Measurements from ENCODE around the gene LYRM4.

Gene LYRM4

DNA sequence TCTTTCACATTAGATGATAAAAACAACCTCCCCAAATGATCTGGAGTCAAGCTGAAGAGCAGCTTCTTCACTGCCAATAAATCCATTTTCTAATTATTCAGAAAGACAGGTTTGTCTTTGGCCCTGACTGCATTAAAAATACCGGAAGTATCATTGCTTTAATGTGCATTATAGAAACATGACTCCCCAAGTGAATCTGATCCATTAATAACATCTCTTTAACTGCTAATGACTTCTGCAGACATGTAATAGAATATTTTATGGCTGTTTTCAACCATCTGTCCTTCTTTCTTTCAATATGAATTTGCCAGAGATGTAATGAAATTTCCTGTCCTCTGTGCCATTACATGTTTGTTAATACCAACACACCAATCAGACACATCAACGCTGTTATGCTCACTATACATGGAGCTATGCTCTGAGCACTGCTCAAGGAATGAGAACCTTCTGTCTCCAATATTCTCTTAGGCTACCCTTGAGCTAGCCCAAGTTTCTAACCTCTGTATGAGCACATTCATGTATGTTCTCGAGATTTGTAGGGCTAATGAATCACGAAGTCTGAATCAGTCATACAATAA, 87.8 kb downstream of the LYRM4 start:
- TF ChIP-seq POLR2AphosphoS5 (IDR thresholded peaks at IDR 0.05; ENCODE audit: low read depth, low read length) (no peak), FOXP2 (optimal IDR thresholded peaks at IDR 0.05; ENCODE audit: borderline replicate concordance, extremely low read depth, extremely low read length, insufficient read depth) (no peak), SIN3A (IDR thresholded peaks at IDR 0.05; ENCODE audit: borderline replicate concordance, insufficient read depth, low read length) (no peak), TAF1 (IDR thresholded peaks at IDR 0.05; ENCODE audit: borderline replicate concordance, insufficient read depth, low read length) (no peak)
- TF ChIP-seq, protein P1, sequence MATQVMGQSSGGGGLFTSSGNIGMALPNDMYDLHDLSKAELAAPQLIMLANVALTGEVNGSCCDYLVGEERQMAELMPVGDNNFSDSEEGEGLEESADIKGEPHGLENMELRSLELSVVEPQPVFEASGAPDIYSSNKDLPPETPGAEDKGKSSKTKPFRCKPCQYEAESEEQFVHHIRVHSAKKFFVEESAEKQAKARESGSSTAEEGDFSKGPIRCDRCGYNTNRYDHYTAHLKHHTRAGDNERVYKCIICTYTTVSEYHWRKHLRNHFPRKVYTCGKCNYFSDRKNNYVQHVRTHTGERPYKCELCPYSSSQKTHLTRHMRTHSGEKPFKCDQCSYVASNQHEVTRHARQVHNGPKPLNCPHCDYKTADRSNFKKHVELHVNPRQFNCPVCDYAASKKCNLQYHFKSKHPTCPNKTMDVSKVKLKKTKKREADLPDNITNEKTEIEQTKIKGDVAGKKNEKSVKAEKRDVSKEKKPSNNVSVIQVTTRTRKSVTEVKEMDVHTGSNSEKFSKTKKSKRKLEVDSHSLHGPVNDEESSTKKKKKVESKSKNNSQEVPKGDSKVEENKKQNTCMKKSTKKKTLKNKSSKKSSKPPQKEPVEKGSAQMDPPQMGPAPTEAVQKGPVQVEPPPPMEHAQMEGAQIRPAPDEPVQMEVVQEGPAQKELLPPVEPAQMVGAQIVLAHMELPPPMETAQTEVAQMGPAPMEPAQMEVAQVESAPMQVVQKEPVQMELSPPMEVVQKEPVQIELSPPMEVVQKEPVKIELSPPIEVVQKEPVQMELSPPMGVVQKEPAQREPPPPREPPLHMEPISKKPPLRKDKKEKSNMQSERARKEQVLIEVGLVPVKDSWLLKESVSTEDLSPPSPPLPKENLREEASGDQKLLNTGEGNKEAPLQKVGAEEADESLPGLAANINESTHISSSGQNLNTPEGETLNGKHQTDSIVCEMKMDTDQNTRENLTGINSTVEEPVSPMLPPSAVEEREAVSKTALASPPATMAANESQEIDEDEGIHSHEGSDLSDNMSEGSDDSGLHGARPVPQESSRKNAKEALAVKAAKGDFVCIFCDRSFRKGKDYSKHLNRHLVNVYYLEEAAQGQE (IDR thresholded peaks at IDR 0.05; ENCODE audit: insufficient read depth in 1 of 2, low read depth in 2 of 2, low read length in 2 of 2), result no peak

- TF ChIP-seq TAF1 (IDR thresholded peaks at IDR 0.05; ENCODE audit: borderline replicate concordance, insufficient read depth, low read length), result no peak
- no peak for TF ChIP-seq SIN3A (IDR thresholded peaks at IDR 0.05; ENCODE audit: borderline replicate concordance, insufficient read depth, low read length)
- no peak for TF ChIP-seq POLR2AphosphoS5 (IDR thresholded peaks at IDR 0.05; ENCODE audit: low read depth, low read length)
- TF ChIP-seq, protein P1 (IDR thresholded peaks at IDR 0.05; ENCODE audit: insufficient read depth in 1 of 2, low read depth in 2 of 2, low read length in 2 of 2), result no peak
- no peak for TF ChIP-seq FOXP2 (optimal IDR thresholded peaks at IDR 0.05; ENCODE audit: borderline replicate concordance, extremely low read depth, extremely low read length, insufficient read depth)
These were observed 88.6 kb downstream of the LYRM4 start for GRCh38 chr6:5172041-5172653.

GRCh38 chr6:5167501-5167900, 93.2 kb downstream of the LYRM4 start:
- no peak for TF ChIP-seq SIN3A (IDR thresholded peaks at IDR 0.05; ENCODE audit: borderline replicate concordance, insufficient read depth, low read length)
- no peak for TF ChIP-seq TAF1 (IDR thresholded peaks at IDR 0.05; ENCODE audit: borderline replicate concordance, insufficient read depth, low read length)
- TF ChIP-seq POLR2AphosphoS5 (IDR thresholded peaks at IDR 0.05; ENCODE audit: low read depth, low read length), result no peak
- no peak for TF ChIP-seq FOXP2 (optimal IDR thresholded peaks at IDR 0.05; ENCODE audit: borderline replicate concordance, extremely low read depth, extremely low read length, insufficient read depth)
- TF ChIP-seq, protein P1 (IDR thresholded peaks at IDR 0.05; ENCODE audit: insufficient read depth in 1 of 2, low read depth in 2 of 2, low read length in 2 of 2), result no peak

DNA sequence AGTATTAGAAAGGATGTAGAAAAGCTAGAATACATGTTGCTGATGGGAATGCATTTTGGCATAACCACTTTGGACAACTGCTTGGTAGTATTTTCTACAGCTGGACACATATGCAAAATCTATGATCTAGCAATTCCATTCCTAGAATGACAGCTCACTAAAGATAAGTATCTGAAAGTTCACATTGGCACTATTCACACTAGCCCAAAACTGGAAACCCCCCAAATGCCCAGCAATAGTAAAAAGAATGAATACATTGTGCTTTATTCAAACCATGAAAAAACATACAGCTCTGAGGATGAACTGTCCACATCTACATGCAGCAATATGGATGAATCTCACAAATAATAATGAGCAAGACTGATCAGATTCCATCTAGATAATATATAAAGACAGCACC, 96.7 kb downstream of the LYRM4 start:
- TF ChIP-seq POLR2AphosphoS5 (IDR thresholded peaks at IDR 0.05; ENCODE audit: low read depth, low read length) (no peak), SIN3A (IDR thresholded peaks at IDR 0.05; ENCODE audit: borderline replicate concordance, insufficient read depth, low read length) (no peak), FOXP2 (optimal IDR thresholded peaks at IDR 0.05; ENCODE audit: borderline replicate concordance, extremely low read depth, extremely low read length, insufficient read depth) (no peak), TAF1 (IDR thresholded peaks at IDR 0.05; ENCODE audit: borderline replicate concordance, insufficient read depth, low read length) (no peak)
- TF ChIP-seq, protein P1 (IDR thresholded peaks at IDR 0.05; ENCODE audit: insufficient read depth in 1 of 2, low read depth in 2 of 2, low read length in 2 of 2), result no peak
